Sigmoid colon (tissue), 7 donors: ENCODE results near the gene ELF3. TPM values are rescaled to one million over a fixed set of nuclear protein-coding genes. Genes with fewer than 3 reads are reported as not detected.

Experiments
- DNase-seq: peaks from one replicate; pipeline ENCODE4 v3.0.0-alpha.2; 2019
- H3K27ac ChIP-seq, 4 donors: fragments of 200-600 bp; sonication (generic); one replicate each; pipeline ENCODE4 v1.5.1; 2016 to 2019; ENCODE audit warnings: mild to moderate bottlenecking in 1 of 4
- H3K27me3 ChIP-seq, 3 donors: fragments of 200-600 bp; sonication (generic); one replicate each; pipeline ENCODE4 v1.5.1; 2019; ENCODE audit warnings: mild to moderate bottlenecking in 1 of 3
- H3K36me3 ChIP-seq, 4 donors: fragments of 200-600 bp; sonication (generic); one replicate each; pipeline ENCODE4 v1.5.1; 2016 to 2019
- H3K4me1 ChIP-seq, 4 donors: fragments of 200-600 bp; sonication (generic); one replicate each; pipeline ENCODE4 v1.5.1; 2017 to 2019
- H3K4me3 ChIP-seq, 4 donors: fragments of 200-600 bp; sonication (generic); one replicate each; pipeline ENCODE4 v1.5.1; 2017 to 2019; ENCODE audit warnings: mild to moderate bottlenecking in 2 of 4, moderate library complexity in 1 of 4
- H3K9me3 ChIP-seq, 4 donors: fragments of 200-600 bp in 3 of 4; sonication (generic) in 3 of 4; one replicate each; pipeline versions ENCODE4 v1.5.1 to v1.6.1; 2013 to 2019
- EP300 ChIP-seq, 4 donors: sonication (generic); formaldehyde crosslinking; IDR thresholded peaks; one replicate each; pipeline ENCODE4 v1.6.1; 2017; ENCODE audit warnings: antibody characterized with exemption in 4 of 4
- POLR2A ChIP-seq, 2 donors: fragments of 450-650 bp; IDR thresholded peaks; one replicate each; pipeline ENCODE4 v1.6.1; 2016; ENCODE audit warnings: antibody characterized with exemption in 2 of 2, mild to moderate bottlenecking in 2 of 2, moderate library complexity in 2 of 2
- POLR2AphosphoS5 ChIP-seq, 4 donors: sonication (generic); formaldehyde crosslinking; IDR thresholded peaks; one replicate each; pipeline ENCODE4 v1.6.1; 2017; ENCODE audit warnings: antibody characterized with exemption in 4 of 4
- WGBS, 2 donors: extraction: QIAGEN DNeasy Blood & Tissue Kit; methylation state at CpG; one replicate each; pipeline ENCODE4 v1.1.7; 2013; 5-methylcytosine and 5-hydroxymethylcytosine counted together
- intact Hi-C: fragments of 100-400 bp; cut with DNase I; formaldehyde crosslinking; loops from one replicate; pipeline ENCODE4 v1.15.1; 2023
- polyA plus RNA-seq, 3 donors: library from polyadenylated mRNA; stranded (reverse); fragments of 200-250 nt; gene quantifications; one replicate each; pipeline ENCODE4 v1.2.3, GENCODE V29; 2013
- total RNA-seq, 4 donors: library from RNA; depleted of rRNA; stranded (reverse); fragments of >200 nt; gene quantifications; one replicate each; pipeline ENCODE4 v1.1.0, GENCODE V29; 2016
- TF ChIP-seq, protein P1 (sequence below), 4 experiments: fragments of 450-650 bp in 3 of 4; fragments of 200-600 bp in 1 of 4; IDR thresholded peaks; one replicate each; pipeline ENCODE4 v1.5.1; 2016 to 2019; ENCODE audit warnings: antibody characterized with exemption in 4 of 4, mild to moderate bottlenecking in 3 of 4, moderate library complexity in 2 of 4
- donor health status: healthy with polysubstance abuse.
- donor health status: Bipolar disorder and iron deficiency.
- donor health status: healthy.

ELF3 gene
- total and polyA plus RNA-seq, 7 donors = 0.16 to 665 (median 1.8) TPM

GRCh38 chr1:201970334-201971159 lies 39.8 kb upstream of the ELF3 start:
- intact Hi-C loops = no loop called here
- H3K4me1 ChIP-seq = peaks cover 0 to 5% (median 2%) of the 10 kb centered on the region in 4 donors
- H3K27me3 ChIP-seq = no peaks in the 10 kb centered on the region
- no peak overlapping the region for H3K4me3 ChIP-seq
- H3K27ac ChIP-seq = no peak overlapping the region
- no peaks in the 10 kb centered on the region for H3K9me3 ChIP-seq
- TF ChIP-seq POLR2AphosphoS5 (IDR thresholded peaks at IDR 0.05) (no peak), EP300 (IDR thresholded peaks at IDR 0.05) (no peak), POLR2A (IDR thresholded peaks at IDR 0.05) (no peak)
- TF ChIP-seq, protein P1, sequence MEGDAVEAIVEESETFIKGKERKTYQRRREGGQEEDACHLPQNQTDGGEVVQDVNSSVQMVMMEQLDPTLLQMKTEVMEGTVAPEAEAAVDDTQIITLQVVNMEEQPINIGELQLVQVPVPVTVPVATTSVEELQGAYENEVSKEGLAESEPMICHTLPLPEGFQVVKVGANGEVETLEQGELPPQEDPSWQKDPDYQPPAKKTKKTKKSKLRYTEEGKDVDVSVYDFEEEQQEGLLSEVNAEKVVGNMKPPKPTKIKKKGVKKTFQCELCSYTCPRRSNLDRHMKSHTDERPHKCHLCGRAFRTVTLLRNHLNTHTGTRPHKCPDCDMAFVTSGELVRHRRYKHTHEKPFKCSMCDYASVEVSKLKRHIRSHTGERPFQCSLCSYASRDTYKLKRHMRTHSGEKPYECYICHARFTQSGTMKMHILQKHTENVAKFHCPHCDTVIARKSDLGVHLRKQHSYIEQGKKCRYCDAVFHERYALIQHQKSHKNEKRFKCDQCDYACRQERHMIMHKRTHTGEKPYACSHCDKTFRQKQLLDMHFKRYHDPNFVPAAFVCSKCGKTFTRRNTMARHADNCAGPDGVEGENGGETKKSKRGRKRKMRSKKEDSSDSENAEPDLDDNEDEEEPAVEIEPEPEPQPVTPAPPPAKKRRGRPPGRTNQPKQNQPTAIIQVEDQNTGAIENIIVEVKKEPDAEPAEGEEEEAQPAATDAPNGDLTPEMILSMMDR (IDR thresholded peaks at IDR 0.05) = no peak
- peaks cover 8 to 52% (median 18%) of the 10 kb centered on the region in 4 donors for H3K36me3 ChIP-seq
- WGBS, 2 donors = 48 to 64% methylated on average over 9 of the region's 9 CpGs
- no peak for DNase-seq

DNA sequence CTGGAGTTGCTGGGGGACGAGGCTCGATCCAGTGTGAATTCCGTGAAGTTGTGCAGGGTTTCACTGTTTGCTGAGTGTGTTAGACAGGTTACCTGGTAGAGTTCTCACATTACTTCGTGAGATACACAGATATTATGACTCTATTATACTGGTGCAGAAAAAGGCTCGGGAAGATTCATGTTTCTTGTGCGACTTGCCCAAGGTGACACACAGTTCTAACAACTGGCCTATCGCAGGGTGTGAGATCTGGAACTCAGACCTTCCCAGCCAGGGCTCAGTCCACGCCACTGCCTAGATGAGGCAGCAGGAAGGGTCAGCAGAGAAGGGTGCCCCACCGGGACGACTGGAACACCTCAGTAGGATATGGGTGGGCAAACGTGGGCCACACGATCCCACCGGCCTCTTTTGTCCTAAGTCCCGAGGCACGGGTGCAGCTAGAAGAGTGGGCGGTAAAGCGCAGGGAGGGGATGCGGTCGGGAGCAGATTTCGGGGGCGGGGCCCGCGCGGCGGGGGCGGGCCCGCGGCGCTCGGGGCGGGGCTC lies 28.2 kb upstream of the ELF3 start:
- TF ChIP-seq, protein P1 (IDR thresholded peaks at IDR 0.05) = no peak
- TF ChIP-seq EP300 (IDR thresholded peaks at IDR 0.05) = no peak
- no peak for TF ChIP-seq POLR2AphosphoS5 (IDR thresholded peaks at IDR 0.05)
- no peak for TF ChIP-seq POLR2A (IDR thresholded peaks at IDR 0.05)
- 3 to 9% methylated on average over 31 of the region's 31 CpGs for WGBS, 2 donors
- peak; percentile 85 for DNase-seq
- Histone ChIP-seq H3K4me3 (peak overlapping the region; percentile 70 to 100 (median 96)), H3K27ac (peak overlapping the region; percentile 92 to 96 (median 94)), H3K27me3 (no peaks in the 10 kb centered on the region), H3K4me1 (peaks cover 0 to 18% (median 15%) of the 10 kb centered on the region in 4 donors), H3K9me3 (no peaks in the 10 kb centered on the region), H3K36me3 (no peaks in the 10 kb centered on the region)
- intact Hi-C loops = loop anchor here (5.0 to 10.0 kb wide), 2 partner anchors 155 to 277 kb away; partner anchors contain the start of gene IPO9

DNA sequence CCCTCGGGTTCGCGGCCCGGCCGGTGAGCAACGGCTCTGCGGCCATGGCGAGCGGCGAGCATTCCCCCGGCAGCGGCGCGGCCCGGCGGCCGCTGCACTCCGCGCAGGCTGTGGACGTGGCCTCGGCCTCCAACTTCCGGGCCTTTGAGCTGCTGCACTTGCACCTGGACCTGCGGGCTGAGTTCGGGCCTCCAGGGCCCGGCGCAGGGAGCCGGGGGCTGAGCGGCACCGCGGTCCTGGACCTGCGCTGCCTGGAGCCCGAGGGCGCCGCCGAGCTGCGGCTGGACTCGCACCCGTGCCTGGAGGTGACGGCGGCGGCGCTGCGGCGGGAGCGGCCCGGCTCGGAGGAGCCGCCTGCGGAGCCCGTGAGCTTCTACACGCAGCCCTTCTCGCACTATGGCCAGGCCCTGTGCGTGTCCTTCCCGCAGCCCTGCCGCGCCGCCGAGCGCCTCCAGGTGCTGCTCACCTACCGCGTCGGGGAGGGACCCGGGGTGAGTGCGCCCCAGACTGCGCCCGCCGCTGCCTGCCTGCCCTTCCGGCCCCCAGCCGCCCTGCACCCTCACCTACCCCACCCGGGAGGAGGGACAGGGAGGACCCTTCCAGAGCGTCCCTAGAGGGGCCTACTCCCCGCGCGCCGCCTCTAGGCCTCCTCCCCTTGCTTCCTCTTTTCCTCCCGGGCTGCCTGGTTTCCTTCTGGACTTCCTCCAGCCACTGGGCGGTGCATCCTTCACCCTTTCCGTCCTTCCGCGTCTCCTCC lies 27.6 kb upstream of the ELF3 start, which contains the start of gene RNPEP:
RNPEP (plus strand) TSS at position 26 of the 757 bp plus-strand sequence; CDS start at position 45, 19 bp downstream.
- 0% methylated on average over 80 of the region's 80 CpGs for WGBS, 2 donors
- H3K4me3 ChIP-seq = peak within 1 kb of the TSS; percentile 70 to 100 (median 96)
- H3K4me1 ChIP-seq = peaks cover 0 to 18% (median 15%) of the 10 kb centered on the region in 4 donors
- TF ChIP-seq EP300 (IDR thresholded peaks at IDR 0.05) (no peak), POLR2A (IDR thresholded peaks at IDR 0.05) (no peak), POLR2AphosphoS5 (IDR thresholded peaks at IDR 0.05) (peak; percentile 21 to 66 (median 60))
- TF ChIP-seq, protein P1 (IDR thresholded peaks at IDR 0.05) = peak in 2 of 4 experiments; percentile 15 to 18
- no peaks in the 10 kb centered on the region for H3K36me3 ChIP-seq
- peak within 1 kb of the TSS; percentile 92 to 96 (median 94) for H3K27ac ChIP-seq
- intact Hi-C loops = loop anchor here (5.0 to 10.0 kb wide), 2 partner anchors 156 to 278 kb away; partner anchors contain the start of gene IPO9
- peak; percentile 90 for DNase-seq
- H3K9me3 ChIP-seq = no peaks in the 10 kb centered on the region
- no peaks in the 10 kb centered on the region for H3K27me3 ChIP-seq

- intact Hi-C loops = loop anchor here (5.0 to 10.0 kb wide), 2 partner anchors 156 to 279 kb away; partner anchors contain the start of gene IPO9
- peaks cover 0 to 18% (median 15%) of the 10 kb centered on the region in 4 donors for H3K4me1 ChIP-seq
- WGBS, 2 donors = 4 to 13% methylated on average over 11 of the region's 11 CpGs
Observed at GRCh38 chr1:201983380-201983805, 27.0 kb upstream of the ELF3 start.

More at GRCh38 chr1:201983380-201983805, 27.0 kb upstream of the ELF3 start:
- no peak for TF ChIP-seq EP300 (IDR thresholded peaks at IDR 0.05)
- TF ChIP-seq POLR2AphosphoS5 (IDR thresholded peaks at IDR 0.05) = no peak
- no peak for TF ChIP-seq POLR2A (IDR thresholded peaks at IDR 0.05)
- TF ChIP-seq, protein P1 (IDR thresholded peaks at IDR 0.05) = peak in 1 of 4 experiments; percentile 4
- DNase-seq = no peak
- peaks cover 0 to under 1% (median 0%) of the 10 kb centered on the region in 4 donors for H3K36me3 ChIP-seq
- H3K27me3 ChIP-seq = no peaks in the 10 kb centered on the region
- peak overlapping the region; percentile 70 to 100 (median 96) for H3K4me3 ChIP-seq
- H3K9me3 ChIP-seq = no peaks in the 10 kb centered on the region
- peak overlapping the region; percentile 92 to 96 (median 94) for H3K27ac ChIP-seq
